GM21423 (cell line): ENCODE measurements around the gene VWA2.
"Not testable (repeated sequence)": the region's sequence is repeated elsewhere in the genome, so short reads cannot be mapped to it uniquely, and the experiment has no call there.

Experiments used
- ATAC-seq: cut with Tn5 transposase; IDR thresholded peaks from one replicate; pipeline ENCODE4 v1.9.1; 2021; ENCODE audit warnings: mild to moderate bottlenecking, moderate library complexity; ENCODE audit not compliant: unreplicated experiment

VWA2 gene

DNA sequence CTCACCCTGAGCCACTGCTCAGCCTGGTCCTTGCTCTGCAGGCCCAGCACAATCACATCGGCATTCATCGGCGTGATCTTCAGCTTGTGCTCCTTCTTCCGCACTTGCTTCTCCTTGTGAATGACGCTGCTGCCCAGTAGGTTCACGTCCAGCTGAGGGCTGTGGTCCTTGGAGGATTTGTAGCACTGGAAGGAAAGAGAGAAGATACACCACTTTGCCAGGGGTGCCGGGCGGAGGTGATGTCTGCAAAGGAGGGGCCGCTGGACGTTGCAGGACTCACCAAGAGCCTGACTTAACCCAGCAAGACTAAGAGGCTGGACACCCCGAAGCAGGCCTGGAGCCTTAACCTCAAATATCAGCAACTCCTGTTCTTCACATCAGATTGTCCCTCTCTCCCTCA, 74.8 kb downstream of the VWA2 start:
- no peak for ATAC-seq

DNA sequence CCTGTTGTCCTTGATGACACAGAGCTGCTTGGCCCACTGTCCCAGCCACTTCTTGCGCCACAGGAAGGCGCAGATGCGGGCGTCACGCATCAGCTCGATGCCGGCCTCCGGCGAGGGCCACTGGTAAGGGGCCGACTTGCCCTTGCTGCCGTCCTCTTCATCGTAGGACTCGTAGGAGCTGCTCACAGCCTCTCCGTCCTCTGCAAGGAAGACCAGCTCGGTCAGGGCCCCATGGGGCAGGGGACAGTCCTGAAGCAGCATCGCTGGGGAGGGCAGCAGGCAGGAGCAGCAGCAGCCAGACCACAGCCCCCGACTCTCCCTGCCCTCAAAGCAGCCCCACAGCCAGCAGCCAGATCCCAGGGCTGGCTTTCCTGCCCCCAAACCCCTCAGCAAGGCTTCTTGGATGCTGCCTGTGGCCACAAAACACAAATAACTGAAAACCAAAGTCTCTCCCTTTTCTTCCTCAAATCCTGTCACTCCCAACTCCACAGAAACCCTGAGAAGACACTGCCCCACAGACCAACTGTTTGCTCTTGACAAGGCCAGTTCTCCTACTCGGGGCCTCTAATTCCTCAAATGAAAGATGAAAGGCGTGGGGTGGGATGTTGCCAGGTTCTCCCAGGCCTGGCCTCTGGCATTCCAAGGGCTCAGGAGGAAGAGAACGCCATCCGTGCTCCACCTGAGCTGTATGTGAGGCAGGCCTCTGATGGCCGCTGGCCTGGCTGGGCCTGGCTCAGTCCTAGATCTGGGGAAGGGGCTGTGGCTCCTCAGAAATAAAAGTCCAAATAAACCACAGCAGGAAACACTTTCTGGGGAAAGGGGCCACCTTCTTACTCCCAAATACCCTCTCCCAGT, 76.7 kb downstream of the VWA2 start:
- ATAC-seq: no peak

- no peak for ATAC-seq
Measured at GRCh38 chr10:114316744-114317143, 77.7 kb downstream of the VWA2 start.

- no peak for ATAC-seq
Measured at GRCh38 chr10:114319406-114320248, 80.6 kb downstream of the VWA2 start.

GRCh38 chr10:114320249-114321116, 81.4 kb downstream of the VWA2 start:
- no peak for ATAC-seq

DNA sequence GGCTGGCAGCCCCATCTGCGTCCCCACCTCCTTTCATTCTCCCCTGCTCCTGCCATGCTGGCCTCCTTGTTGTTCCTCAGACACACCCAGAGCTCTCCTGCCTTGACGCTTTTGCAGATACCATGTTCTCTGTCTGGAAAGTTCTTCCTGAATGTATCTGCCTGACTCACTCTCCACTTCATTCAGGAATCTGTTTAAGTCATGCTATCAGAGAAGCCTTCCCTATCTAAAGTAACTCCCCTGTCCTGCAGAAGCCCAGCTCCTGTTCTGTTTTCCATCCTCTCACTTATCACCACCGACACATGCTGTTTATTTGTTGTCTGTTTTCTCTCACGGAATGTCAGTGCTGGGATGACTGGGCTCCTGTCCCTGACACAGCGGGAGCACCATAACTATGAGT, 83.3 kb downstream of the VWA2 start:
- no peak for ATAC-seq

DNA sequence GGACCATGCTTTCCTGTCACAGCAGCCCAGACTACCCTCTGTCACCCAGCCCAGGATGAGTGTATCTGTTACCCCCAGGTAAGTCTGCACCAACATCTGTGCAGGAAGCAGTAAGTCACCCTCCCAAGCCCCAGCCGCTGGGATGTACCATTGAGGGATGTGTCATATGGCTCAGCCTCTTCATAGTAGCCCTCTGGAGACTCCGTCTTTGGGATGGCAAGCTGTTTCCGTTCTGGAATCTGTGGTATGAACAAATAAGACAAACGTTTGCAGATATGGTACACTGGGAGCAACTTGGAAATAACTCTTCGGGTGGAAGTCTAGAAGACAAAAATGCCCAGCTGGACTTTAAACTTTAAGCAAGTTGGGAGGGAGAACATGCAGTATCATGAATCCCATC, 84.0 kb downstream of the VWA2 start:
- no peak for ATAC-seq

- no peak for ATAC-seq
Measured at GRCh38 chr10:114326795-114327194, 87.7 kb downstream of the VWA2 start.

- no peak for ATAC-seq
Measured at GRCh38 chr10:114327537-114328440, 88.7 kb downstream of the VWA2 start.

DNA sequence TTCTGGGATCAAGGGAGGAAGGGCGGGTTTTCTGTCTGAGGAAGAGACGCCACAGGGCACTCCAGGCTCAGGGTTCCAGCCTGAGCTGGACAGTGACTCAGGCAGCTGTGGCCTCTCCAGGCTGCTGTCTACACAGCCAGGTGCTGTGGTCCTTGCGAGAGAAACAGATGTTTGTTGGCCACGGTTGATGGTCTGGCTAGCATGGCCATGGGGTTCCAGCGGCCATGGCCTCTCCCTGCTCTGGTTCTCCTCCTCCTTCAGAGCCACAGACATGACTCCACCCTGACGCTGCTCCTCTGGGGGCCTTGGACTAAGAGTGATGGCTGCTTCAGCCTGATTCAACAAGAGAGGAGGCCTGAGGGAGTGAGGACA, 89.4 kb downstream of the VWA2 start:
- no peak for ATAC-seq

DNA sequence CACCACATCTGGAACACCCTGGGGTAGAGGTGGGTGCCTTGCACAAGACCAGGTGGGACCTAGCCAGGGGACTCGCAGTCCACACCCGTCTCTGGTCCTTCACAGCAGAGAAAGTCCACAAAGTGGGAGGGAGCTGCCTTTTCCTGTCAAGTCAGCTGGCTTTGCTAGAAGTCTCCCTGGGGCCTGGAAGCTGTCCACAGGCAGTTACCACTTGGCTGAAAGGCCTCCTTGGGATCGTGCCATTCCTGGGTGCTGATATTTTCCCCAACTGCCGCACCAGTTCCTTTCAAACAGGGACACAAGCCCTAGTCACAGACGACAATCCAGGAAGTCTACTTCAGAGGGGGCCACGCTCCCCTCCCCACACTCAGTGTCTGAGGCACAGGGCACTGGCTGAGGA, 89.8 kb downstream of the VWA2 start:
- no peak for ATAC-seq

DNA sequence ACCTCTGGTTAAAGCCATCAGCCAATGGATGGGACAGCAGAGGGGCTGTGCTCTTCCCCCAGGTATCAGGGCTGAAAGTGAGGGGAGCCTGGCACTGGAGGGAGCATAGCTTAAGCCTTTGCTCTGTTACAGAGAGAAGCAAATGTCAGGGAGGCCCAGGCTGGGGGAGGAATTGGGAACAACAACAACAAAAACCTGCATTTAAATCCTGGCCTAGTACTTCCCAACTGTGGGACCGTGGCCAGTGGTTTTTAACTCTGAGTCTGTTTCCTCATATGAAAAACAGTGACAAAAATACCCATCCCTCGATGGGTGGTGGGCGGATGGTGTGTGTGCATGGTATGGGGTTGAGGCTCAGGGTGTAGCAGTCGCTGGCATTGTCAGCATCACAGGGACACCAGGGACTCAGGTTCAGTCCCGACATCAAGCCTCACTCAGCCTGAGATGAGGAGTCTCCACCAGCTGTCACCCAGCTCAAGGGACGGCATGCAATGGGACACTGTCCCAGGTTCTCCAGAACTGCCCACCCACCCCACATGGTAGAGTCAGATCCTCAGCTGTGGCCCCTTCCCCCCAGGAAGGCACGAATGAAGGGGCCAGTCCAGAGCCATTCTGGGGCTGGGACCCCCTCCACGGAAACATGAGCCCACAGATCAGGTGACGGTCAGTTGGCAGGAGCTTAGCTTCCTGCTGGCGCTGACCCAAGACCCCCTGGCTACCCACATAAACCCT, 90.7 kb downstream of the VWA2 start:
- no peak for ATAC-seq

- ATAC-seq: no peak
Measured at GRCh38 chr10:114332301-114333192, 93.5 kb downstream of the VWA2 start.

DNA sequence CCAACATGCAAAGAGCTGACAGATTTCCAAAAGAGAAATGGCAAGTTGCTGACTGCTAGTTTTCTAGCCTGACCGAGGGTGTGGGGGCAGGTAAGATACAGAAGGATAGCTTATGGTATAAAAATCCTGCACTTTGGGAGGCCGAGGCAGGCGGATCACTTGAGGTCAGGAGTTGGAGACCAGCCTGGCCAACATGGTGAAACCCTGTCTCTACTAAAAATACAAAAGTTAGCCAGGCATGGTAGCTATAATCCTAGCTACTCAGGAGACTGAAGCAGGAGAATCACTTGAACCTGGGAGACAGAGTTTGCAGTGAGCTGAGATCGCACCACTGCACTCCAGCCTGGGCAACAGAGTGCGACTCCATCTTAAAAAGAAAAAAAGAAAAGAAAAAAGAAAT, 94.4 kb downstream of the VWA2 start:
- ATAC-seq: not testable (repeated sequence)

DNA sequence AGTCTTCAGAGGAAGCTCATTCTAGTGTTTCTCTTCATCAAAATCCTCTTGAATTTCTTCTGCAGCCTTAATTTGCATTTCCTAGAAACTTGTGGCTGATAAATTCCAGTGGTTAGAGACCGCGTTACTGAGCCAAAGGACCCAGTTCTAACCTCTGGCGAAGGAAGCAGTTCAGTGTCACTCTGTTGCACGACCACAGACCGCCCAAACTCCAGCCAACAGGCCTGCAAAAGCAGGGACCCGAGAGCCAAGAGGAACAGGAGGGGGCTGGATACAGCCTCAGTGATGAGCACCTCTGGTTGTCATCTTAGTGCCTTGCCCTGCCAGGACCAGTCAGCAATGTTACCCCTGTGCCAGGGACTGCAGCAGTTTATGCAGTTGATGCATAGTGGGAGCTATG, 95.2 kb downstream of the VWA2 start:
- ATAC-seq: no peak

DNA sequence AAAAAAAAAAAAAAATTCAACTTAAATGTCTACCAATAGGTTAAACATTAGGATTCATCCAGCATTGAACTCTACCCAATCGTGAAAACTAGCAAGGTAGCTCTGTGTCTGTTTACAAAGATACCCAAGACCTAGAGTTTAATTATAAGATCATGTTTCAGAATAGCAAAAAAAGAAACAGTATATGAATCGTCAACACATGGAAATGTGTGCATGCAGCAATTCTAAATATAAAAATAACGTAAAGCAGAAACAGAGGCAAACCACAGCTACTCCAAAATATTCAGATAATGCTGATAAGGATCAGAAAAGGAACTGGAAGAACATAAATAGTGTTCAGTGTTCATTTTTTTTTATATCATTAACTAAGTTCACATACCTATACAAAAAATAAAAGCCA, 96.6 kb downstream of the VWA2 start:
- ATAC-seq: no peak

DNA sequence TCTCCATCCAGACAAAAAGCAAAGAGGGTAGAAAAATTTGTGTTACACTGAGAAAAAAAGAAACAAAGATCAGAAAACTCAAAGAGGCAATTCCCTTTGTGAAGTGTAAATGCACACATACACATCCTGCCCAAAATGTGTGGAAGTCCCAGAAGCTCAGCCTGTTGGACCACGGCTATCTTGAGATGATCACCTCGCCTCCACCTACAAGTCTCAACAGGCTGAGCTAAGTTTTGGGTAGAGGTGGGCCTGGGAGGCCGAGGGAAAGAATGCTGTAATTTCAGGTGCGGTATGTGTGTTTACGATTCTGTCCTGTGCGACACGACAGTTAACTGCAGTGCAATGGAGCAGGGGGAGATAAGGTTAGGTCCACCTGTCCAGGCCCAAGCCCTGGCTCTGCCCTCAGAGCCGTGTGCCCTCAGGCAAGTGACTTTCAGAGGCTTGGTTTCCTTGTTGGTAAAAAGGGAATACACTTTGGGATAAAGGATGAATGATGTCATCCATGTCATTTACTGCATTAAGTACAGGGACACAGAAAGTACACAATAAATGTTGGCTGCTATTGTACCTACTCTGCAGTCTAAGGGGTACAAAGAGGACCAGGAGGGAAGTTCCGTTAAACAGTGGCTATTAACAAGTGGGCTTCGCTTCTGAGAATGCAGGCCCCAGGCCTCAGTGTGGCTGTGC, 97.9 kb downstream of the VWA2 start:
- ATAC-seq: no peak
